ENCODE results near the gene TXNRD2.
A peak's percentile ranks its signal among the peaks of the same experiment; 100 is the strongest.

TXNRD2 gene

DNA sequence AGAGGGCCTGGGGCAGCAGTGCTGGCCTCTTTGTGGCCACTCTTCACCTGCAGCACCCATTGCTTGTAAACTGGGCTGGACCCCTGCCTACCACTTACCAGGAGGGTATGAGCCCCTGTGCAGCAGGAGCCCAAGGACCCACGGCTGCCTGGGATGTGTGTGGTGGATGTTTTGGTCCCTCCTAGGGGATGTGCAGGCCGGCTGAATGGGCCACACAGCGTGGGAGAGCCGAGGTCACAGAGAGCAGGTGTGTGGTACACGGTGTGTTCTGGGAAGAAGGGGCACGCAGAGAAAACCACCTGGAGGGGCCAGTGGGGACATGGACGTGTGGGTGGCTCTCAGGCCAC lies 67.7 kb downstream of the TXNRD2 start:
- no peak for DNase-seq

DNA sequence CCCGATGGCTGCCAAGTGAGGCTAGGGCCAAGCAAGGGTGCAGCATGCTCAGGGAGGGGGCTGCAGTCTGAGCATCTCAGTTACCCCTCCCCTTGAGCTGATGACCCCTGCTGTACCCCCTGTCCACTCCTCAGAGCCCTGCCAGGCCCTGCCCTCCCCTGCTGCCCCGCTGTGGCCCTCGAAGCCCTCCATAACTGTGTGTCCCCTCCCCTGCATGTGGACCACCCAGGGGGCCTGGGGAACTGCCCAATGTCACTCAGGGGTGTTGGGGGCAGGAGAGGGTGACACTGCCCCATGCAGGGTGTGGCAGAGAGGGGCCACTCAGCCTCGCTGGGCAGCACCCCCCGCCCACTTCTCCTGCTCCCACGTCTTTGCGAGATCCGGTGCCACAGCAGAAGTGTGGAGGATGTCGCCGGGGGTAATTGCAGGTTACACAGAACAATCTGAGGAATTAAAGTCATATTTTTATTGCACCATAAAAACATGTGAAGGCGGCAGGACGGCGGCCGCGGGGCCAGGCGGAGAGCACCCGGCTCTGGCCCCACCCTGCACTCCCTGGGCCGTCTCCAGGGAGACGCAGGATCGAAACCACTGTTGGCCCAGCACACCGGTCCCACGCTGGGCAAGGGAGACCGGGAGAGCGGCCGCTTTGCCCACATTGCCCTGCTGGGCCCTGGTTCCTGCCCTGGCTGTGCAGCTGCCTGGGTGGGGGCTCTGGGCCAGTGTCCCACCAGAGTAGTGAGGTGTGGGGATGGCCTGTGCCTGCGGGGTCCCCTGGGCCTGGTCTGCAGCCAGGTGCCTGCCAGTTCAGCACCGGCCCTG lies 68.3 kb downstream of the TXNRD2 start:
- DNase-seq = no peak

DNA sequence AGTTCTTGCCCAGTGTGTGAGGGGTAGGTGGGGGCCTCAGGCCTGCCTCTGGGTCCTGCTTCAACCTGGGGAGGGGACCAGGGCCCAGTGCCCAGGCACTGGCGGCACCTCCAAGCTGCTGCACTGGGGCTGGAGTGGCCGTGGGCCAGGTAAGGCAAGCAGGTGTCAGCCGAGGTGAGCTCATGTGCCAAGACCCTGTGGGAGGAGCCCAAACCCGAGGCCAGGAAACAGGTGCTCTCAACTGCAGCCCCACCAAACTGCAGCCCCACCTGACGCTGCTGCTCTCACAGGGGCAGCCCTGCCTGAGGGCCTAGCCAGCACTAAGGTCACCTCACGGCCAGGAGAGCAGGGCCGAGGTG lies 68.9 kb downstream of the TXNRD2 start:
- DNase-seq = no peak

DNA sequence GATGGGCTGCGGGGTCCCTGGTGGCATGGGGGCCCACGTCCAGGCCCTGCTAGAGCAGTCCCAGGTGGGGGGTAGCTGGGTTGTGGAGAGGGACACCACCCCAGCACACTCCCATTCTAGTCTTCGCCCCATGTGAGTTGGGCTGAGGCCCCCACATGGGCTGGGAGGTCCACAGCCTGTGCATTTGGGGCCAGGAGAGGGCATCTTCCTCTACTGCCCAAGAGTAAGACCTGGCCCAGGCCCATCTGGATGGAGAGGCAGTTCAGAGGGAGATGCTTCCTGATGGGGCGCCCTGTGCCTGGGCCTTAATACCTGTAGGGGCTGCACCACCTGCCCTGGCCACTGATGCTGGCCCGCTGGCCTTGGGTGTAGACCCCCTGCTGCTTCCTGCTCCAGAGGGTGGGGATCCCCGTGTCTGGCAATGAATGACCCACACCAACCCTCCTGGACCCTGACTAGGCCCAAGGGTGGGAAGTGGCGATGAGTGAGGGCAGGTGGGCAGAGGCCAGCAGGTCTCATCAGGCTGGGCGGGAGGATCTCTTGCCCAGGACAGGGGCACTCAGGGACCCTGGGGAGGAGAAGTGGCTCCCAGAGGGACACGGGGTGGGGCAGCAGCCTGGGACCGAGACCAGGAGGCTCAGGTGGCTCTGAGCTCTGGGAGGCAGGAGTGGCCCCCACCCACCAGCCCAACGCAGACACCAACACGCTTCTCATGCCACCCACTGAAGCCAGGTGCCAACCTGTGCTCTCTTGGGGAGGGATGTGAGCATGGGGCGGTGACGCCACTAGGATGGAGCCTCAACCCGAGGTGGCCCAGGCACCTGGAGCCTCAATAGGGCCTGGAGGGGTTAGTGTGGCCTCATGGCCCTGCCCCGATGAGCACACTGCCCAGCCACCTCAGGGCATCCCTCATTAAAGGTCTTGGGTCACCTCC lies 69.5 kb downstream of the TXNRD2 start:
- DNase-seq = no peak

DNA sequence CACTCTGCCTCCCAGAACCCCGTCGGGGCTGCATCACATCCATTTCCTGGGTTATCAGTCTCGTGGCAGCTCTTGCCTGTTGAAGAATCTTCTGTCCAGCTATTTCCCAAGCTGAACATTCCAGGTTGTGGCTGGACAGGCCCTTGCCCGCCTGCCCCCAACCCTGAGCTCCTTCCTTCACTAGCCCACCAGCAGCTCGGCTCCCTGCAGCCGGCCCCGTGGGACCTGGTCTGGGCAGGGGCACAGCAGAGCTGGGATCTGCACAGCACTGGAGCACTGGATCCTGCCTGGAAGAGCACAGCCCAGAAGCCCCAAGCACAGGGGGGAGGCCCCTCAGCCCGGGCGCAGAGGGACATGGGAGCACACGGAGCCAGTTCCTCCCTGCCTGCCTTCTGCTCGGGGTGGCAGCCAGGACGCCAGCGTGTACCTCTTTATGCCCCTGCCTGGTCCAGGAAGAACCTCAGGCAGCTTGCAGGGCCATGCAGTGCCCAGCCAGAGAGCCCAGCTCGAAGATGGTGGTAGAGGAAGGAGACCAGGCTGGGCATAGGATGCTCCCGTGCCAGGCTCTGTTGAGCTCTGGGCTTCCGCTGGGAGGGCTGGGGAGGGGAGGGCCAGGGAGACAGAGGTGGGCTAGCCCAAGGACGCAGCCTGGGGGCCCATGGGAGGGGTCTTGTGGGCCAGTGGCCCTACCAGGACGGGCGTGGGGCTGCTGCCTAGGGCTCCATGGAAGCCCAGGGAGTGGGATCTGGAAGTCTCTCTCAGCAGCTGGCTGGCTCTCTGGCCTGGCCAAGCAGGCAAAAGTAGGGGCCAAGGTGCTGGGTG lies 70.4 kb downstream of the TXNRD2 start:
- DNase-seq = no peak

DNA sequence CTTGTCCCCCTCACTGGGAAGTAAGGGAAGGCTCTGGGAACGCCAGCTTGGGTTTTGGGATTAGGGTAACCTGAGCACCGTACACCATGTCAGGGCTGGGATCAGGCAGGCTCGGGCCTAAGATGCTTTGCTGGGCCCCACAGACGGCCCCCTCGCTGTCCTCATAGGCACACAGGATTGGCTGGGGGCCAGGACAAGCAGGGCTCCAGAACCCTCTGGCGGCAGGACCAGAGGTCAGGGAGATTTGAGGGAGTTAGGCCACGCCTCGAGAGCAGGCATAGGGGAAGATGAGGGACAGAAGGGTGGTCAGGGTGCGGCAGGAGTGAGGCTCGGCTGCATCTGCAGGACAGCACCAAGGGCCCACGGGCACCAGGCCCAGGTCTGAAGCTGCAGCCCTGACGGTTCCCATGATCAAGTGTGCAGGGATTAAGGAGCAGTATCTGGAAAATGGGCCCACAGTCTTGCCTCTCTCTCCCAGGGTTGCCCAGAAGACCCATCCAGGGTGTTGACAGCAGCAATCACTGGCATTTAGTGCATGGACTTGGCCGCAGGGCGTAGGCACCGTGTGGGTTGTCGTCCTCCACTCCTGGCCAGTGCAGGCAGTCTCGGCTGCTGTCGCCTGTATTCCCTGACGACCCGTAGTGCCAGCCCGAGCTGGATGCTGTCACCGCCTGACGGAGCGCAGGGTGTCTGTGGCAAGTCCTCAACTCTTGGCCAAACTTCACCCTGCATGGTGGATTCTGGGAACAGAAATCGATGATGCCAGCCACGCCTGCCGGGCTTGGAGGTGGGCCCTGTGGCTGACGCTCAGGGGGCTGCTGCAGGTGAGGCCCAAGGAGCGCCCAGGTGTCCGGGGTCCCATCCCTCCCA lies 71.2 kb downstream of the TXNRD2 start:
- peak; percentile 93 to 97 for DNase-seq

DNA sequence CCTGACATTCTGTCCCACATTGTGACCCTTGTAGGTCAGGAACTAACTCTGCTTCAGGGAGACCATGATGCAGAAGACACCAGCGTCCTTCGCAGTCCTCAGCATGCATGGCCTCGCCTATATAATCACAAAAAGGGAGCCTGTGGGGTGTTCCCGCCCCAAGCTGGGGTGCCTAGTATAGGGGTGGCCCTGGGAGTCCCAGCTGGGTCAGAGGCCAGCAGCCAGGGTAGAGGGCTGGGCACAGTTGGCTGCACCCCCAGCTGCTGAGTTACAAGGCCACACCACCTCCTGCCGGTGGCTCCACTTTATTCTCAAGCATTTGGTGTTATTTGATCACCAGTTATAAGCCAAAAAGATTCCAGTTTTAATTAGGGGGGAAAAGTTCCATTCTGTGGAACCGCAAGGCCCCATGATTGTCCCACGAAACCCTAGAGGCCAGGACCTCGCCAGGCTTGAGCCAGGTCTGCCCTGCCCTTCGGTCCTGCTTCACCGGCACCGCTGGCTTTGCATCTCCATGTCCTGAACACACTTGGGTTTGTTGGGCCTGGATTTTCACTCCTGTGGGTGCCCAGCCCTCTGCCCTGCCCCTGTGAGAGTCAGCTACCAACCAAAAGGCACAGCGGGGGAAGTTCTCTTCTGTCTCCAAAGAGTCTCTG lies 72.0 kb downstream of the TXNRD2 start:
- DNase-seq = peak in 1 of 2 experiments; percentile 46

DNA sequence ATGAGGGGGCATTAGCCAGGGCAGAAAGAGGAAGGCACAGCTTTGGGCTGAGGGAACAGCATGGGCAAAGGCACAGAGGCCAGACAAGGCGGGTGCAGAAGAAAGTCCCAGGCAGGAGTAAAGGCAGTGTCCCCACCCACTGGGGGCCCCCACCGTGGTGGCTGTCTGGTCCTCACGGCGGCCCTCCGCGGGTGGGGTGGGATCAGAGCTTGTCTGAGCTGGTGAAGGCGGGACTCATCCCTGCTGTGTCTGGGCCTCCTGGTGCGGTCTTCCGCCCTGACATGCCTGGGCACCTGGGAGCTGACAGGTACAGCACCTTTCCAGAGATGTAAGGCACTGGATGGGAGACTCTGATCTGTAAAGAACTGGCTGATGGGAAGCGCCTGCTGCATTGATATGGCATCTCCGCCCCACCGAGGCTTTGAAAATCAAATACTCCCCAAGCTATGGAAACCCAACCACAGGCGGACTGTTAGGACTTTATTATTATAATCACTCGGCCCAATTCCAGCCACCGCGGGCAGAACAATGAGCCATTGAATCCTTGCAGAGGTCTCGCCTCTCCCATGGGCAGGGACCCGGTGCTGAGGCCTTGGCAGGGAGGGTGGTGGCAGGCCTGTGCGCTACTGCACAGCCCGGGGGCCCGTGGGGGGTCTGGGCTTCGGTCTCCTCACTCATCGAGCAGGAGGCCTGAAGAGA lies 72.7 kb downstream of the TXNRD2 start:
- DNase-seq = no peak

DNA sequence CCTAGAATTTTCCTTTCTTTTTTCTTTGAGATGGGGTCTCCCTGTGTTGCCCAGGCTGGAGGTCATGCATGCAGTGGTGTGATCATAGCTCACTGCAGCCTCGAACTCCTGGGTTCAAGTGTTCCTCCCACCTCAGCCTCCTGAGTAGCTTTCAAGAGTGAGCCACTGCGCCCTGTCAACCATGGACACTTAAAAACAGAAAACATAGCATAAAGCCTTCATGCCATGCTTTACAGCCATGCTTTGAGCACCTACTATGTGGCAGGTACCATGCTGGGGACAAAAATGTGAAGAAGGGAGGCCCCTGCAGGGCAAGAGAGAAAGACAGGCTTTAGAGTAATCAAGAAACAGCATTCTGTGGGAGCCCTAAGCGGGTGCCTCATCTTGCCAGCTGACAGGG lies 73.3 kb downstream of the TXNRD2 start:
- no peak for DNase-seq

DNA sequence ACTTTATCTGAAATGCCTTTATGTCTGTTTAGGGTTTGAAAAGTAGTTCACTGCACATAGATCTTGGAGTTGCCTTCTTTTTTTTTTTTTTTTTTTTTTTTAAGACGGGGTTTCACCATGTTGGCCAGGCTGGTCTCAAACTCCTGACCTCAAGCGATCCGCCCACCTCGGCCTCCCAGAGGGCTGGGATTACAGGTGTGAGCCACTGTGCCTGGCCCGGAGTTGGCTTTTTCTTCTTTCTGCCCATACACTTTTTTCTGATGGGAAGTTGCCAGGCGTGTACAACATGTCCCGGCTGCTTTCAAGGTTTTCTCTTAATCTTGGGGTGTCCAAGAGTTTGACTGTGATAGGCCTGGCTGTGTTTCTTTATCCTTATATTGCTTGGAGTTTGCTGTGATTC lies 74.0 kb downstream of the TXNRD2 start:
- no peak for DNase-seq

DNA sequence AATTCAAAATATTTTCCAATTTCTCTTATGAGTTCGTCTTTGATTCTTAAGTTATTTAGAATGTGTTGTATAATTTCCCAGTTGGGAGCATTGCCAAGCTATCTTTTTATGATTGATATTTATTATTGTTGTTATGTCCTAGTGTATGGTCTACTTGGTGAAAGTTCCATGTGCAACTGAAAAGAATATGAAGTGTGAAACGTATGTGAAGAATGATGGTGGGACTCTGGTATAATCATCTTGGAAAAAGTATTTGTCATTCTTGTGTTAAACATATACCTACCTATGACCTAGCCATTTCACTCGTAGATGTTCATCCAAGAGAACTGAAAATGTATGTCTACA lies 75.0 kb downstream of the TXNRD2 start:
- no peak for DNase-seq

DNA sequence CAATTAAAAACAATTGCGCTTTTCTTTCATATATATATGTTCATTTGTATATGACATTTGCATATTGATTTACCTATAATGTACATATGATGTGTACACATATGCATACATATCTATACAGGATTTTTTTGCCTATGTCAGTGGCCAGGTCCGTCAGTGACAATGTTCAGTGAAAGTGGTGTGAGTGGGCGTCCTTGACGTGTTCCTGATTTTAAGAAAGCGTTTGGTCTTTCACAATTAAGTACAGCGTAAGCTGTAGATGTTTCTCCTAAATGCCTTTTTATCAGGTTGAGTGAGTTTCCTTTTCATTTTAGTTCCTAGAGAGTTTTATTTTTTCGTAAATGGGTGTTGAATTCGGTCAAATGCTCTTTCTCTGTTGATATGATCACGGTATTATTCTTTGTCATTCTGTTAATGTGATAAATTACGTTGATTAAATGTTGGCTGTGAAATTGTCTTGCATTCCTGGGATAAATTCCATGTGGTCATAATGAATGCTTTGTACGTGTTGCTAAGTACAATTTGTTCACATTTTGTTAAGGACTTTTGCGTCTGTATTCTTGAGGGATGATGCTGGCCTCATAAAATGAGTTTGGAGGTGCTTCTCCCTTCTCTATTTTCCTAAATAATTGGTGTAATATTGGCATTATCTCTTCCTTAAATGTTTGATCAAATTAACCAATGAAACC lies 76.3 kb downstream of the TXNRD2 start:
- no peak for DNase-seq

DNA sequence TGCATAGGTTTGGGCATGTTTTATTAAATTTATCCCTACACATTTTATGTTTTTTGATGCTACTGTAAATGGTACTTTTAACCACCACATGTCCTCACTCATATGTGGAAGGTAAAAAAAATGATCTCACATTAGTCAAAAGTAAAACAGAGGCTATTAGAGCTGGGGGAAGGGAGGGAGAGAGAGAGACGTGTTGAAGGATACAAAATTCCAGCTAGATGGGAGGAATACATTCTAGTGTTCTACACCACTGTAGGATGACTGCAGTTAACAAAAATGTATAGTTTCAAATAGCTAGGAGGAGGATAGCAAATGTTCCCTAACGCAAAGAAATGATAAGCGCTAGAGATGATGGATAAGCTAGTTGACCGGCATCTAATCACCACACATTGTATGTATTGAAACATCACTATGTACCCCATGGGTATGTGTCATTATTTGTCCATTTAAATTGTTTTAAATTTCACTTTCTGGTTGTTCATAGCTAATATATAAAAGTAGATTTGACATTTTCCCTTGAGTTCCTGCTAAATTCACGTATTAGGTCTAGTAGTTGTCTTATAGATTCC lies 77.0 kb downstream of the TXNRD2 start:
- no peak for DNase-seq

DNA sequence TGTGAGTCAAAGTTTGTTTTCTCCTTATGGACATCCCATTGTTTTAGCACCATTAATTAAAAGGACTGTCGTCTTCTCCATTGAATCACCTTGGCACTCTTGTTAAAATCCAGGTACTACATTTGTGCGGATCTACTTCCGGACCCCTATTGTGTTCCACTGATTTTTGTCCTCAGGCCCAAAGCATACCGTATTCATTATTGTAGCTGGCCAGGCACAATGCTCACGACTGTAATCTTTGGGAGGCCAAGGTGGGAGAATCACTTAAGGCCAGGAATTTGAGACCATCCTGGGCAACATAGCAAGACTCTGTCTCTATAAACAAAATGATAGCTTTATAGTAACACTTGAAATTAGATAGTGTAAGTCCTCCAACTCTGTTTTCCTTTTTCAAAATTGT lies 78.0 kb downstream of the TXNRD2 start:
- no peak for DNase-seq

DNA sequence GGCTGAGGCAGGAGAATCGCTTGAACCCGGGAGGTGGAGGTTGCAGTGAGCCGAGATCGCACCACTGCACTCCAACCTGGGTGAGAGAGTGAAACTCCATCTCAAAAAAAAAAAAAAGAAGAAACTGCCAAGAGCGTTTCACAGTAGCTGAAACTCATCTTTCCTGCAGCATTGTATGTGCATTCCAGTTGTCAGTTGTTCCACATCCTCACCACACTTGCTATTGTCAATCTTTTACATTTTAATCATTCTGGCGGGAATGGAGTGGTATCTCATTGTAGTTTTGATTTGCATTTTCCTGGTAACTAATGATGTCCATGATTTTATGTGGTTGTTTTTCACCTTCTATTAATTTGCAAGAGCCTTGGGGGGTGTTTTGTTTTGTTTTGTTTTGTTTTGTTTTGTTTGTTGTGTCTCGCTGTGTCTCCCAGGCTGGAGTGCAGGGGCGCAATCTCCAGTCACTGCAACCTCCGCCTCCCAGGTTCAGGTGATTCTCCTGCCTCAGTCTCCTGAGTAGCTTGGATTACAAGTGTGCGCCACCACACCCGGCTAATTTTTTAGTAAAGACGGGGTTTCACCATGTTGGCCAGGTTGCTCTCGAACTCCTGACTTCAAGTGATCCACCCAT lies 78.9 kb downstream of the TXNRD2 start:
- DNase-seq = no peak

DNA sequence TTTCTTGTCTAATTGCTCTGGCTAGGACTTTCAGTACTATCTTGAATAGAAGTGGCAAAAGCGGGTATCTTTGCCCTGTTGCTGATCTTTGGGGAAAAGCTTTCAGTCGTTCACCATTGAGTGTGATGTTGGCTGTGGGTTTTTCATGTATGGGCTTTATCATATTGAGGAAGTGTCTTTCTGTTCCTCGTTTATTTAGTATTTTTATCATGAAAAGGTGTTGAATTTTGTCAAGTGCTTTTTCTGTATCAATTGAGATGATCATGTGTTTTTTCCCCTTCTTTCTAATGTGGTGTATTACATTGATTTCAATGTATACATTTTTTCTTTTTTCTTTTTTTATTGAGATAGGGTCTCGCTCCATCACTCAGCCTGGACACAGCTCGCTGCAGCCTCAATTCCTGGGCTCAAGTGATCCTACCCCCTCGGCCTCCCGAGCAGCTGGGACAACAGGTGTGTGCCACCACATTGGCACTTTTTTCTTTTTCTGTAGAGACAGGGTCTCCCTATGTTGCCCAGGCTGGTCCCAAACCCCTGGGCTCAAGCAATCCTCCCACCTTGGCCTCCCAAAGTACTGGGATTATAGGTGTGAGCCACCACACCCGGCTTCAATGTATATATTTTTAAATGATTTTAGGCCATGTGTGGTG lies 81.6 kb downstream of the TXNRD2 start:
- no peak for DNase-seq

DNA sequence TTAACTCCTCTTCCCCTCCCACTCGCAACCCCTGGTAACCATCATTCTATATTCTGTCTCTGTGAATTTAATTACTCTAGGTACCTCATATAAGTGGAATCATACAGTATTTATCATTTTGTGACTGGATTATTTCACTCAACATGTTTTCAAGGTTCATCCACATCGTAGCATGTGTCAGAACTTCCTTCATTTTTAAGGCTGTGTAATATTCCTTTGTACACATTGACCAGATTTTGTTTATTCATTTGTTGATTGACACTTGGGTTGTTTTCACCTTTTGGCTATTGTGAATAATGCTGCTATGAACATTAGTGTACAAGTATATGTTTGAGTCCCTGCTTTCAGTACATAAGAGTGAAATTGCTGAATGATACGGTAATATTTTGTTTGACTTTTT lies 84.2 kb downstream of the TXNRD2 start:
- no peak for DNase-seq

DNA sequence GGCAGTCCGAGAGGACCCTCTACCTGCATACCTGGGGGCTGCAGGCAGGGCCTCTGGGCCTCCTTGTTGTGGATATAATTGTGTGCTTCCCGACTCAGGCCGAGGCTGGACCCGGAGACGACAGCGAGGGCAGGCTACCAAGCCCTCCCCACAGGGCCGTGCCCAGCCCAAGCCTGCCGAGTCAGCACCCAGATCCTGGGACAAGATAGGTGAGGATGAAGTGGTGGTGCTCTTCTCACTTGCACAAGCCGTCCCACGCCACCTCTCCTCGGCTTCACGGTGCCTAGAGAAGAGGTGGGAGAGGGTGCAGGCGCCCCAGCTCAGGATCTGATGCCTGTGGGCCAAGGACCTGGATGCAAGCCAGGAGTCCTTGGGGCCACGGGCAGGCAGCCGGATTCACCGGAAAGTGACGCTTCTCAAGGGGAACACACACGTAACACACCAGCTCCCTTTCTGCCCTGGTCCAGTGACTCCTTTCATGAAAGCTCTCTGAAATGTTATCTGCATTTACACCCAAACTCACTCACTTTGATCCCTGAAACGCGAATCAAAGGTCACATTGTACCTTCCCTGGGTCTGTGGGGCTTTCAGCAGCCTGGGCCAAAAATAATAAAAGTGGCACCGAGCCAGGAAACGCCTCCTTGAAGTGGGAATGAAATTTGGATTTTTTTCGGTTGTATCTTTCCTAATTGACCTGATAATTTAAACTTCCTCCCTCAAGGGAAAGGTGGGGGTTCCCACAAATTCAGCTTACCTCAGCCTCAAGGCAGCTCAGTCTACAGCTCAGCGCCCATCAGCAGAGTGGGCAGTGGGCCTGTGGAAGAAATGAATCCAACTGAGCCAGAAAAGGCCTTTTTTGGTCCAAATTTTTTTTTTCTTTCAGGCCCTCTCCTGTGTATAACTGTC lies 85.9 kb downstream of the TXNRD2 start:
- DNase-seq = peak; percentile 18 to 71
